ENCODE results near the gene FBXO45.

GRCh38 chr3:196602673-196603072 lies 34.2 kb downstream of the FBXO45 start:
- TF ChIP-seq CTCF (conservative IDR thresholded peaks at IDR 0.05; ENCODE audit: low read length) (no peak), EZH2phosphoT487 (IDR thresholded peaks at IDR 0.05; ENCODE audit: borderline replicate concordance) (no peak)
